Measurements from ENCODE around the gene UBQLN3. TPM values are rescaled to one million over a fixed set of nuclear protein-coding genes. Genes with fewer than 3 reads are reported as not detected.

Gene UBQLN3
- total RNA-seq = under 0.01 and 0.08 TPM in 2 replicates

GRCh38 chr11:5509803-5510202 is at the start of gene UBQLN3:
Gene UBQLN3 (minus strand): TSS chr11:5509957. CDS start chr11:5509558, 399 bp downstream.

DNA sequence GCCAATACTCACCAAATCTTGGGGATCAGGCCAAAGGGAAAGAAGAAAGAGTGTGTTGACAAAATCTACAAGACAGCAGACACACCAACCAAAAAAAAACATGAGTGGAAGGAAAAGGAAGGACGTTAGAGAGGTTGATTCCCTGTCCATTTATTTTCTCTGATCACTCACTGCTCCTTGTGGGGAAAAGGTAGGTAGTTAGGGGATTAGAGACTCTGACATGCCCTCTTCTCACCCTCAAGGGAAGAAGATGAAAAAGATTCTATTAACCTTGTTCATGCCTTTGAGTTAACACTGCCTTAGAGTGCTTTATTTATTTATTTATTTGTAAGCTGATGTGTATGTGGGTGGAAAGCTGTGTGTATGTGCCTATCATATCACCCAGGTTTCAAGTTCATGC is 38.7 kb upstream of the UBQLN3 start, which contains the start of gene OR52H1:
OR52H1 (minus strand) TSS at position 101 of the 400 bp plus-strand sequence. CDS start 3,035 bp downstream, outside the sequence.

GRCh38 chr11:5516599-5516998 is 6.8 kb upstream of the UBQLN3 start, which contains the start of gene UBQLNL:
Gene UBQLNL (minus strand): TSS chr11:5516699. CDS start chr11:5516441, 258 bp downstream.

GRCh38 chr11:5488385-5488784 is 21.4 kb downstream of the UBQLN3 start, which contains the start of gene OR52D1:
Gene OR52D1 (plus strand): TSS chr11:5488685. CDS start chr11:5488707, 22 bp downstream.

Other genes starting within 250 kb of the UBQLN3 start
- not detected in 2 replicates for gene HBE1, start 240.0 kb downstream of the UBQLN3 start, total RNA-seq
- not detected in 2 replicates for gene OR51B4, start 208.0 kb downstream of the UBQLN3 start, total RNA-seq
- gene OR51B2, start 185.7 kb downstream of the UBQLN3 start, total RNA-seq = not detected in 2 replicates
- not detected in 2 replicates for gene OR51B5, start 166.4 kb downstream of the UBQLN3 start, total RNA-seq
- not detected in 2 replicates for gene OR51B6, start 158.4 kb downstream of the UBQLN3 start, total RNA-seq
- gene OR51M1, start 126.1 kb downstream of the UBQLN3 start, total RNA-seq = not detected in 2 replicates
- not detected in 2 replicates for gene OR51Q1, start 87.8 kb downstream of the UBQLN3 start, total RNA-seq
- gene OR51I1, start 68.4 kb downstream of the UBQLN3 start, total RNA-seq = not detected in 2 replicates
- gene OR51I2, start 60.6 kb downstream of the UBQLN3 start, total RNA-seq = not detected in 2 replicates
- gene OR52D1, start 21.3 kb downstream of the UBQLN3 start, total RNA-seq = not detected in 2 replicates
- gene UBQLNL, start 6.7 kb upstream of the UBQLN3 start, total RNA-seq = 0.13 and 0.40 TPM in 2 replicates
- 0.16 TPM in 1 of 2 replicates, not detected in the other for gene OR52H1, start 38.6 kb upstream of the UBQLN3 start, total RNA-seq
- gene OR52B6, start 70.9 kb upstream of the UBQLN3 start, total RNA-seq = not detected in 2 replicates
- gene TRIM6, start 86.7 kb upstream of the UBQLN3 start, total RNA-seq = 2.6 and 5.6 TPM in 2 replicates
- gene TRIM34, start 115.0 kb upstream of the UBQLN3 start, total RNA-seq = 8.0 and 10.4 TPM in 2 replicates
- 28.4 and 30.4 TPM in 2 replicates for gene TRIM5, start 175.1 kb upstream of the UBQLN3 start, total RNA-seq
- 9.3 and 28.7 TPM in 2 replicates for gene TRIM22, start 179.8 kb upstream of the UBQLN3 start, total RNA-seq
- not detected in 2 replicates for gene OR56B1, start 226.5 kb upstream of the UBQLN3 start, total RNA-seq
- gene OR52N4, start 244.3 kb upstream of the UBQLN3 start, total RNA-seq = not detected in 2 replicates

Data from epithelial cell of alveolus of lung (primary cell).